CD4-positive, alpha-beta T cell (primary cell): ENCODE data around the gene DLG1. TPM values are rescaled to one million over a fixed set of nuclear protein-coding genes. Genes with fewer than 3 reads are reported as not detected.
"Not testable (repeated sequence)": the region's sequence is repeated elsewhere in the genome, so short reads cannot be mapped to it uniquely, and the experiment has no call there.

Source experiments
- ATAC-seq: fragments of 200-7000 bp; cut with Tn5 transposase; one replicate; pipeline ENCODE4 v1.10.0; 2022; ENCODE audit warnings: mild to moderate bottlenecking; ENCODE audit not compliant: poor library complexity
- CTCF ChIA-PET: fragments of 350-600 bp; sonication (Branson Sonifier 250); formaldehyde crosslinking; loops from one replicate; lab custom pipeline; 2021; ENCODE audit warnings: antibody characterized with exemption, inconsistent platforms; lab: Charles Lee
- POLR2A ChIA-PET: fragments of 350-600 bp; sonication (Branson Sonifier 250); formaldehyde crosslinking; loops from one replicate; lab custom pipeline; 2021; ENCODE audit warnings: antibody characterized with exemption, inconsistent platforms; lab: Charles Lee
- DNase-seq, 14 experiments: peaks; one replicate each; pipeline ENCODE4 v3.0.0-alpha.2; 2013 to 2020; ENCODE audit warnings: mixed read lengths in 2 of 14
- H3K27ac ChIP-seq, 2 donors: one replicate each; pipeline versions ENCODE4 v1.5.1 to v1.7.0; 2013; ENCODE audit warnings: low read length in 2 of 2, low read depth in 1 of 2, mild to moderate bottlenecking in 1 of 2
- H3K27me3 ChIP-seq, 2 experiments: 1 replicate in 1 of 2; 2 replicates in 1 of 2; pipeline versions ENCODE4 v1.6.1 to v1.7.0; 2013; ENCODE audit warnings: low read length in 2 of 2, control low read depth in 1 of 2, mild to moderate bottlenecking in 1 of 2, moderate library complexity in 1 of 2; ENCODE audit not compliant: insufficient read depth in 2 of 2, control insufficient read depth in 1 of 2
- H3K36me3 ChIP-seq: one replicate; pipeline ENCODE4 v1.6.1; 2013; ENCODE audit warnings: low read length, control low read depth; ENCODE audit not compliant: insufficient read depth
- H3K4me1 ChIP-seq: one replicate; pipeline ENCODE4 v1.6.1; 2013; ENCODE audit warnings: low read length, control low read depth; ENCODE audit not compliant: insufficient read depth
- H3K4me3 ChIP-seq: one replicate; pipeline ENCODE4 v1.5.1; 2013; ENCODE audit warnings: mild to moderate bottlenecking, low read length, moderate library complexity
- H3K9me3 ChIP-seq, 2 experiments: 1 replicate in 1 of 2; 2 replicates in 1 of 2; pipeline versions ENCODE4 v1.6.1 to v1.7.0; 2013; ENCODE audit warnings: low read length in 2 of 2, mild to moderate bottlenecking in 2 of 2, control low read depth in 1 of 2, moderate library complexity in 1 of 2; ENCODE audit not compliant: control insufficient read depth in 1 of 2, insufficient read depth in 1 of 2
- H3K27ac Mint-ChIP-seq: one replicate; pipeline ENCODE4 v1.8.0; 2020; ENCODE audit warnings: mixed read lengths
- H3K27me3 Mint-ChIP-seq: one replicate; pipeline ENCODE4 v1.8.0; 2021; ENCODE audit warnings: mixed read lengths
- H3K36me3 Mint-ChIP-seq: one replicate; pipeline ENCODE4 v1.8.0; 2021; ENCODE audit warnings: low read depth, mixed read lengths
- H3K4me1 Mint-ChIP-seq: one replicate; pipeline ENCODE4 v1.8.0; 2021; ENCODE audit warnings: low read depth, mixed read lengths
- H3K4me3 Mint-ChIP-seq: one replicate; pipeline ENCODE4 v1.8.0; 2020; ENCODE audit warnings: mild to moderate bottlenecking, mixed read lengths
- H3K9me3 Mint-ChIP-seq: one replicate; pipeline ENCODE4 v1.8.0; 2020; ENCODE audit warnings: mixed read lengths
- CTCF ChIP-seq: fragments of 200-600 bp; IDR thresholded peaks from one replicate; pipeline ENCODE4 v1.8.0; 2022; ENCODE audit warnings: antibody characterized with exemption, mild to moderate bottlenecking
- intact Hi-C, 2 experiments: fragments of 100-400 bp; cut with DNase I in 1 of 2; cut with micrococcal nuclease in 1 of 2; formaldehyde crosslinking; loops; one replicate each; pipeline versions ENCODE4 v1.15.1 to v1.9.0; 2023 to 2025; cut with DNase I, micrococcal nuclease
- total RNA-seq, 174 experiments: library from RNA in 2 of 174; stranded (reverse) in 2 of 174; gene quantifications; one replicate each; pipeline ENCODE4 v1.2.3 and lab custom pipeline; 2021 to 2026

DLG1 gene
- total RNA-seq, 2 experiments from 2014 or later, result 86.8 to 91.8 TPM

GRCh38 chr3:197202694-197203093 lies 95.7 kb downstream of the DLG1 start:
- Mint-ChIP-seq H3K36me3 (no peaks in the 10 kb centered on the region), H3K4me1 (peaks cover 78% of the 10 kb centered on the region), H3K27me3 (no peaks in the 10 kb centered on the region), H3K27ac (no peak overlapping the region), H3K9me3 (no peaks in the 10 kb centered on the region), H3K4me3 (no peak overlapping the region)
- DNase-seq (no peak), ATAC-seq (no peak)
- peaks cover 5% of the 10 kb centered on the region for H3K4me1 ChIP-seq
- intact Hi-C loops, result no loop called here
- H3K9me3 ChIP-seq, result no peaks in the 10 kb centered on the region
- no peak for TF ChIP-seq CTCF
- no peaks in the 10 kb centered on the region for H3K36me3 ChIP-seq
- H3K27me3 ChIP-seq, result no peaks in the 10 kb centered on the region
- CTCF ChIA-PET, result no interaction called here
- H3K4me3 ChIP-seq, result no peak overlapping the region
- POLR2A ChIA-PET, result no interaction called here
- no peak overlapping the region for H3K27ac ChIP-seq

GRCh38 chr3:197201791-197202452 lies 96.5 kb downstream of the DLG1 start:
- no peak for DNase-seq
- no peaks in the 10 kb centered on the region for H3K36me3 Mint-ChIP-seq
- H3K27me3 Mint-ChIP-seq, result no peaks in the 10 kb centered on the region
- Histone ChIP-seq H3K27ac (no peak overlapping the region), H3K27me3 (no peaks in the 10 kb centered on the region), H3K4me1 (peaks cover 5% of the 10 kb centered on the region), H3K4me3 (no peak overlapping the region), H3K9me3 (no peaks in the 10 kb centered on the region), H3K36me3 (no peaks in the 10 kb centered on the region)
- TF ChIP-seq CTCF, result no peak
- ChIA-PET CTCF (interaction anchor here (0.7 kb wide), 1 partner anchor 8 kb away, joined by 3 read pairs; no protein-coding TSS in a partner anchor), POLR2A (interaction anchor here (0.6 kb wide), 1 partner anchor 255 kb away, joined by 3 read pairs; no protein-coding TSS in a partner anchor)
- intact Hi-C loops, result no loop called here
- no peak overlapping the region for H3K4me3 Mint-ChIP-seq
- H3K9me3 Mint-ChIP-seq, result no peaks in the 10 kb centered on the region
- no peak for ATAC-seq
- no peak overlapping the region for H3K27ac Mint-ChIP-seq
- peaks cover 78% of the 10 kb centered on the region for H3K4me1 Mint-ChIP-seq

GRCh38 chr3:197200856-197201255 lies 97.6 kb downstream of the DLG1 start:
- H3K27ac ChIP-seq, CTCF ChIA-PET, H3K36me3 Mint-ChIP-seq, POLR2A ChIA-PET, intact Hi-C loops, H3K4me1 ChIP-seq, H3K4me3 ChIP-seq, H3K9me3 ChIP-seq, DNase-seq, H3K36me3 ChIP-seq, H3K27me3 ChIP-seq, H3K27ac Mint-ChIP-seq, H3K27me3 Mint-ChIP-seq, H3K4me3 Mint-ChIP-seq, ATAC-seq, H3K9me3 Mint-ChIP-seq: not testable (repeated sequence)
- H3K4me1 Mint-ChIP-seq, result peaks cover 79% of the 10 kb centered on the region

- no peaks in the 10 kb centered on the region for H3K9me3 Mint-ChIP-seq
- Histone ChIP-seq H3K4me3 (no peak overlapping the region), H3K27ac (no peak overlapping the region), H3K36me3 (no peaks in the 10 kb centered on the region), H3K27me3 (no peaks in the 10 kb centered on the region), H3K4me1 (no peaks in the 10 kb centered on the region), H3K9me3 (no peaks in the 10 kb centered on the region)
- H3K4me1 Mint-ChIP-seq, result peaks cover 50% of the 10 kb centered on the region
- ChIA-PET CTCF (no interaction called here), POLR2A (no interaction called here)
- peaks cover 15% of the 10 kb centered on the region for H3K36me3 Mint-ChIP-seq
- no peaks in the 10 kb centered on the region for H3K27me3 Mint-ChIP-seq
- ATAC-seq (no peak), DNase-seq (no peak)
- no peak for TF ChIP-seq CTCF
- H3K4me3 Mint-ChIP-seq, result no peak overlapping the region
- no peak overlapping the region for H3K27ac Mint-ChIP-seq
- intact Hi-C loops, result no loop called here
Observed at GRCh38 chr3:197197334-197197733, 101.1 kb downstream of the DLG1 start.
